ENCODE data around the gene SLC22A23.

Gene SLC22A23

GRCh38 chr6:3392930-3393835, 63.7 kb downstream of the SLC22A23 start:
- H3K27ac ChIP-seq (ENCODE audit: low read length): no peak overlapping the region
- no peak for ATAC-seq (ENCODE audit: insufficient read depth, low read depth)
- peaks cover 5% of the 10 kb centered on the region for H3K27me3 ChIP-seq (ENCODE audit: insufficient read depth, low read length, poor library complexity)
- DNase-seq: no peak
- no peak overlapping the region for H3K4me2 ChIP-seq (ENCODE audit: insufficient read depth, low read length)
- no peak overlapping the region for H3K4me3 ChIP-seq (ENCODE audit: low read depth in 1 of 2, low read length in 2 of 2)
- no peaks in the 10 kb centered on the region; the same call in 1 of the 2 replicates for H4K20me1 ChIP-seq (ENCODE audit: insufficient read depth, low read length)
- TF ChIP-seq EZH2 (IDR thresholded peaks at IDR 0.05; ENCODE audit: borderline replicate concordance, low read depth, low read length, severe bottlenecking) (no peak), CTCF (IDR thresholded peaks at IDR 0.05; ENCODE audit: borderline replicate concordance, extremely low read depth, low read length, poor library complexity, severe bottlenecking) (no peak)
- H3K36me3 ChIP-seq (ENCODE audit: insufficient read depth, low read length): no peaks in the 10 kb centered on the region
- H3K79me2 ChIP-seq (ENCODE audit: insufficient read depth, low read length): no peaks in the 10 kb centered on the region
- no peak overlapping the region for H3K9ac ChIP-seq (ENCODE audit: low read depth, low read length)
- no peaks in the 10 kb centered on the region for H3K9me3 ChIP-seq (ENCODE audit: insufficient read depth, low read length, severe bottlenecking)
- H2AFZ ChIP-seq (ENCODE audit: low read depth, low read length): no peak overlapping the region
- no peaks in the 10 kb centered on the region for H3K4me1 ChIP-seq (ENCODE audit: insufficient read depth, low read length)

- peaks cover 5% of the 10 kb centered on the region for H3K27me3 ChIP-seq (ENCODE audit: insufficient read depth, low read length, poor library complexity)
- TF ChIP-seq CTCF (IDR thresholded peaks at IDR 0.05; ENCODE audit: borderline replicate concordance, extremely low read depth, low read length, poor library complexity, severe bottlenecking): no peak
- no peak for TF ChIP-seq EZH2 (IDR thresholded peaks at IDR 0.05; ENCODE audit: borderline replicate concordance, low read depth, low read length, severe bottlenecking)
- no peak overlapping the region for H3K4me3 ChIP-seq (ENCODE audit: low read depth in 1 of 2, low read length in 2 of 2)
- H2AFZ ChIP-seq (ENCODE audit: low read depth, low read length): no peak overlapping the region
- no peaks in the 10 kb centered on the region for H3K79me2 ChIP-seq (ENCODE audit: insufficient read depth, low read length)
- no peaks in the 10 kb centered on the region for H3K4me1 ChIP-seq (ENCODE audit: insufficient read depth, low read length)
- H3K36me3 ChIP-seq (ENCODE audit: insufficient read depth, low read length): no peaks in the 10 kb centered on the region
- no peak for DNase-seq
- no peak overlapping the region for H3K9ac ChIP-seq (ENCODE audit: low read depth, low read length)
- no peak overlapping the region for H3K27ac ChIP-seq (ENCODE audit: low read length)
- H3K9me3 ChIP-seq (ENCODE audit: insufficient read depth, low read length, severe bottlenecking): no peaks in the 10 kb centered on the region
- no peaks in the 10 kb centered on the region; the same call in 1 of the 2 replicates for H4K20me1 ChIP-seq (ENCODE audit: insufficient read depth, low read length)
- no peak overlapping the region for H3K4me2 ChIP-seq (ENCODE audit: insufficient read depth, low read length)
- ATAC-seq (ENCODE audit: insufficient read depth, low read depth): no peak
Measured at GRCh38 chr6:3391902-3392458, 64.9 kb downstream of the SLC22A23 start.

GRCh38 chr6:3390698-3391097, 66.2 kb downstream of the SLC22A23 start:
- Histone ChIP-seq H3K4me1 (ENCODE audit: insufficient read depth, low read length) (no peaks in the 10 kb centered on the region), H3K79me2 (ENCODE audit: insufficient read depth, low read length) (no peaks in the 10 kb centered on the region), H3K4me3 (ENCODE audit: low read depth in 1 of 2, low read length in 2 of 2) (no peak overlapping the region), H3K9me3 (ENCODE audit: insufficient read depth, low read length, severe bottlenecking) (no peaks in the 10 kb centered on the region), H3K36me3 (ENCODE audit: insufficient read depth, low read length) (no peaks in the 10 kb centered on the region), H2AFZ (ENCODE audit: low read depth, low read length) (no peak overlapping the region), H3K4me2 (ENCODE audit: insufficient read depth, low read length) (no peak overlapping the region), H4K20me1 (ENCODE audit: insufficient read depth, low read length) (no peaks in the 10 kb centered on the region; the same call in 1 of the 2 replicates), H3K9ac (ENCODE audit: low read depth, low read length) (no peak overlapping the region), H3K27me3 (ENCODE audit: insufficient read depth, low read length, poor library complexity) (peaks cover 11% of the 10 kb centered on the region), H3K27ac (ENCODE audit: low read length) (no peak overlapping the region)
- DNase-seq (no peak), ATAC-seq (ENCODE audit: insufficient read depth, low read depth) (no peak)
- TF ChIP-seq EZH2 (IDR thresholded peaks at IDR 0.05; ENCODE audit: borderline replicate concordance, low read depth, low read length, severe bottlenecking) (no peak), CTCF (IDR thresholded peaks at IDR 0.05; ENCODE audit: borderline replicate concordance, extremely low read depth, low read length, poor library complexity, severe bottlenecking) (no peak)

Data from DND-41 (cell line).